HG03280 (cell line): Measurements from ENCODE around the gene PLIN4.

ENCODE experiments used
- ATAC-seq: cut with Tn5 transposase; IDR thresholded peaks from one replicate; pipeline ENCODE4 v1.9.1; 2021; ENCODE audit warnings: mild to moderate bottlenecking, moderate library complexity; ENCODE audit not compliant: unreplicated experiment

Gene PLIN4

GRCh38 chr19:4507804-4508203 is 10.5 kb downstream of the PLIN4 start:
- no peak for ATAC-seq

- no peak for ATAC-seq
Measured at GRCh38 chr19:4507150-4507452, 11.2 kb downstream of the PLIN4 start.

GRCh38 chr19:4506449-4507149 is 11.7 kb downstream of the PLIN4 start:
- ATAC-seq, result no peak

DNA sequence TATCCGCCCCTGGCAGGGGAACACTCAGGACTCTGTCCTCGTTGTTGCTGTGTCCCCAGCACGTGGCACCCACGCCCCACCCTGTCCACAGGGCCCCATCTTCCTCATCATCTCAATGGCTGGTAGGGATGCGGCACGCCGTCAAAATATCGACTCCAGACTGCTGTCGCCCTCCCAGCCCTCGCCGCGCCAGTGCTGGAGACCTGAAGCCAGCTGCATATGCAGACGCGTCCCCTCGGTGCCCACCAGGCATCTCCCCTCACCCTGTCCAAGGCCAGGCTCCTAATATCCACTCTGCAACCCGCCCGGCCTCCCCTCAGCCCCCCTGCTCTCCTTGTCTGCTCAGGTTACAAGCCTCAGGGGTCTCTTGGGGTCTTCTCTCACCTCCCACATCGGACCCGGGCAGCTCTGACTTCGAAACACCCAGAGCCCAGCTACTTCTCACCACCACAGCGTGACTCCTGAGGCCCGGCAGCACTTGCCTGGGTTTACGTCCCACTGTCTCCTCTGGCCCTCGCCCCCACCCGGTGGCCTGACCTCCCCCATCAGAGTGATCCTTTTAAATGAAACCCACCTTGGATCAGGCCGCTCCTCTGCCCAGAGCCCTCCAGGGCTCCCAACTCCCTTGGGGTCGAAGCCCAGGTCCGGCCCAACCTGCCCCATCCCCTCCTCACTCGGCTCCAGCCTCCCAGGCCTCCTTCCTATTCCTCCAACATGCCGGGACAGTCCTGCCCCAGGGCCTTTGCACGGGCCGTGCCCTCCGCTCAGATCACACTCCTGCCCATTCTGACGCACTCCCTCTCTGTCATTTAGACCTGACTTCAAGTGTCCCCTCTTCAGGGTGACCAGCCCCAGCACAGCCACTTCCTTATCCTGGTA is 12.5 kb downstream of the PLIN4 start:
- ATAC-seq, result no peak

GRCh38 chr19:4504891-4505569 is 13.3 kb downstream of the PLIN4 start:
- ATAC-seq, result no peak

DNA sequence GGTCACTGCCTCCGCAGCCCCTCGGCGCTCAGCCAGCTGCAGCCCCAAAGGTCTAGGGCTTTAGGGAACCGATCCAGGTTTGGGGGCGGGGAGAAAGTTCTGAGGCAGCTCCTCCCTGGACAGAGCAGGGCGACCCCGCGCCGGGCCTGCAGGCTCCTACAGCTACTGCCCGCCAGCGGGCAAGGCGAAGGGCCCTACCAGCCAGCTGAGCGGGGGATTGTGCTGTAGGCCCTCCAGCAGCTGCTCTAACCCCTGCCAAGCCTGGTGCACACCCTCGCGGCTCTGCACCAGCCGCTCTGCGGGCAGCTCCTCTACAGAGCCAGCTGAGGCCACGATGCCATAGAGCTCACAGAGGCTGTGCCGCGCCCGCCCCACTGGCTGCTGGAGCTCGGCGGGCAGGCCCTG is 14.0 kb downstream of the PLIN4 start:
- no peak for ATAC-seq

GRCh38 chr19:4503825-4504170 is 14.5 kb downstream of the PLIN4 start:
- no peak for ATAC-seq

DNA sequence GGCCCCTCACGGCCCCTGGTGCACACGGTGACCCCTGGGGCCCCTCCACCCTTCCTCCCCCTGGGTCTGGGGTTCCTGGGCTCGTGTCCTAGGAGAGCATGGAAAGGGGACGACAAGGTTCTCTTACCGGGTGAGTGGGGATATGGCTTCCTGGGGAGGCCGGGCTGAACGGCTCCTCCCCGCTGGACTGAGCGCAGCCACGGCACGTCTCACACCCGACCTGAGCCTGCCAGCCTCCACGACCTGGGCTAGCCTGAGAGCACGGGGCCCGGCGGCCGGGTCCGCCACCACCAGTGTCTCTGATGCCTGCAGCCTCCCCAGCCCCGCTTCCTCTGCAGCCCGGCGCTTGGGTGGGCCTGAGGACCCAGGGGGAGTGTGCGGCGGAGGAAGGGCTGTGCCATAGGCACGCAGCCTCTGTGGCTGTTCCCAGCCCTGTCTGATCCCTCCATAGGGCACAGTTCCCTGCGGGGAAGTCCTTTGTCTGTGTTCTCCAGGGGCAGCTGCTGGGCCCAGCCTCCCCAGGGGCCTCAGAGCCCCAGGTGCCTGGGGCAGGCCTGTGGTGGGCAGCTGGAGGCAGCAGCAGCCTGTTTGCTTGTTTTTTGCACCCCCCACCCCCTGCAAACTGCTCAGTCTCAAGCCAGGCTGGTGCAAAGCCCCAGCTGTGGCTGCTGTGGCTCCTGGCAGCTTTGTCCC is 15.0 kb downstream of the PLIN4 start:
- no peak for ATAC-seq

- ATAC-seq, result no peak
Measured at GRCh38 chr19:4502282-4503131, 15.8 kb downstream of the PLIN4 start.

- ATAC-seq, result no peak
Measured at GRCh38 chr19:4501691-4502090, 16.6 kb downstream of the PLIN4 start.

- no peak for ATAC-seq
Measured at GRCh38 chr19:4500841-4501591, 17.3 kb downstream of the PLIN4 start.

GRCh38 chr19:4499855-4500254 is 18.4 kb downstream of the PLIN4 start:
- ATAC-seq, result no peak

- no peak for ATAC-seq
Measured at GRCh38 chr19:4499318-4499717, 19.0 kb downstream of the PLIN4 start.

- ATAC-seq, result no peak
Measured at GRCh38 chr19:4498694-4499093, 19.6 kb downstream of the PLIN4 start.

DNA sequence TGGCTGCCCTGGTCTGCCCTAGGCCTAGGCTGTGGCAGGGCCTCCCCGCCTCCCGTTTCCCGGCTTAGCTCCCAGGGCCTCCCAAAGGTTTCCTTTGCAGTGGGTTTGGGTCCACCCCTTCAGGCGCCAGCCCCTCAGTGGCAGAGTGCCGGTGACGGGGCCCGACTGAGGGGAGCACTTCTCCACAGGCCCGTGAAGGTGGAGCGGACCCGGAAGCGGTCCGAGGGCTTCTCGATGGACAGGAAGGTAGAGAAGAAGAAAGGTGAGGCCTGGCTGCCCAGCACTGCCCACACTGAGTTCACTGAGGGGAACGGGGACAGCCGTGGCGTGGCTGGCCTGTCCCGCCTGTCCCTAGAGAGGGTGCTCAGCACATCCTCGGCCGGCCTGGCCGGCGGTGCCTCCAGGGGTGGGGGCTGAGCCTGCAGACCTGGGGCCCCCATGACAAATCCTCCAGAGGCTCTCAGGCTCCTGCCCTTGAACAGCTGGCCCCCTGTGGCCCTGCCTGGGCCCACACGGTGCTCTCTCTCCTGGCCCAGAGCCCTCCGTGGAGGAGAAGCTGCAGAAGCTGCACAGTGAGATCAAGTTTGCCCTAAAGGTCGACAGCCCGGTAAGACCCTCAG is 20.4 kb downstream of the PLIN4 start:
- no peak for ATAC-seq

GRCh38 chr19:4496304-4496703 is 22.0 kb downstream of the PLIN4 start:
- ATAC-seq, result no peak

DNA sequence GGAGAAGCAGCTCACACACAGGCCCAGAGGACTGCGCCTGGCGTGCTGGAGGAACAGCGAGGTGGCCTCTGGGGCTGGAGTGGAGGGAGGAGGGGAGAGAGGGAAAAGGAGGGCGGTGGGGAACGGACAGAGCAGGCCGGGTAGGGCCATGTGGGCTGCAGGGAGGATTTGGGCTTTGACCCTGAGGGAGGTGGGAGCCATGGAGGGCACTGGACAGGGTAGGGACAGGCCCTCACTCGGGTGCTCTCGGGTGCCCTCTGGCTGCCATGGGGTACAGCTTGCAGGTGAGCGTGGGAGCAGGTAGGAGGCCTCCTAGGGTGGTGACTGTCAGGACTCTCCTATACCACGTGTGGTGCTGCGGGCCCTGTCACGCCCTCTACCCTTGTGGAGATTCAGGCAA is 22.8 kb downstream of the PLIN4 start:
- ATAC-seq, result no peak

- no peak for ATAC-seq
Measured at GRCh38 chr19:4494691-4495064, 23.6 kb downstream of the PLIN4 start.

DNA sequence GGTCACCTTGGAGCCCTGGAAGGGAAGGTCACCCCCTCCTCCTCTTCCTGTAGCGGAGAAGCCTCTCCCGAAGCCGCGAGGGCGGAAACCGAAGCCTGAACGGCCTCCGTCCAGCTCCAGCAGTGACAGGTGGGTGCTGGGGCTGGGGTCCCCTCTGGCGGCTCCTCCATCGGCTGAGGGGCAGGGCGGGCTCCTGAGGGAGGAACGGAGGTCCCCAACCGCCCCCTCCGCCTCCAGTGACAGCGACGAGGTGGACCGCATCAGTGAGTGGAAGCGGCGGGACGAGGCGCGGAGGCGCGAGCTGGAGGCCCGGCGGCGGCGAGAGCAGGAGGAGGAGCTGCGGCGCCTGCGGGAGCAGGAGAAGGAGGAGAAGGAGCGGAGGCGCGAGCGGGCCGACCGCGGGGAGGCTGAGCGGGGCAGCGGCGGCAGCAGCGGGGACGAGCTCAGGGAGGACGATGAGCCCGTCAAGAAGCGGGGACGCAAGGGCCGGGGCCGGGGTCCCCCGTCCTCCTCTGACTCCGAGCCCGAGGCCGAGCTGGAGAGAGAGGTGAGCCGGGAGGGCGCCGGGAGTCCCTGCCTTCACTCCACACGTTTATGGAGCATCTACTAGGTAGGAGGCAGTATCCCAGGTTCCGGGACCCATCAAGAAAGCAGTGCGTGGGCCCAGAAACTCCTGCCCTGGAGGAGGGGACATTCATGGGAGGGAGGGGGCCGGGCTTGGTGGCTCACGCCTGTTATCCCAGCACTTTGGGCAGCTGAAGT is 24.2 kb downstream of the PLIN4 start:
- ATAC-seq, result no peak
